SU-DHL-6 (cell line): ENCODE results near the gene LIX1.

Experiments used
- CTCF ChIP-seq: fragments of 200-600 bp; sonication (generic); IDR thresholded peaks from one replicate; pipeline ENCODE4 v1.5.1; 2017; ENCODE audit warnings: antibody characterized with exemption, mild to moderate bottlenecking, low read length, moderate library complexity; ENCODE audit not compliant: insufficient read depth, poor library complexity, severe bottlenecking
- EZH2phosphoT487 ChIP-seq: fragments of 200-600 bp; sonication (generic), shearing (Covaris generic); conservative IDR thresholded peaks from 2 replicates; pipeline ENCODE4 v1.6.1; 2018; ENCODE audit warnings: mild to moderate bottlenecking, antibody characterized with exemption, low read length, moderate library complexity, mixed read lengths

- TF ChIP-seq EZH2phosphoT487 (no peak), CTCF (no peak)
Observed at GRCh38 chr5:97094579-97095317, 47.7 kb downstream of the LIX1 start.
